Neural progenitor cell (in vitro differentiated cells): ENCODE measurements around the gene MAN2A2. TPM values are rescaled to one million over a fixed set of nuclear protein-coding genes. Genes with fewer than 3 reads are reported as not detected.

Experiments used
- DNase-seq: peaks from one replicate; pipeline ENCODE4 v3.0.0-alpha.2; 2016; ENCODE audit warnings: low spot score
- H2AFZ ChIP-seq: fragments of 200-600 bp; sonication (generic); replicated peaks from 2 replicates; pipeline ENCODE4 v1.6.1; 2016; ENCODE audit warnings: antibody characterized with exemption
- H3F3A ChIP-seq: fragments of 200-600 bp; sonication (generic); 2 replicates; pipeline ENCODE4 v1.6.1; 2016; ENCODE audit warnings: antibody characterized with exemption, low read depth
- H3K27ac ChIP-seq: fragments of 200-600 bp; sonication (generic); 2 replicates; pipeline ENCODE4 v1.5.1; 2016; ENCODE audit warnings: mild to moderate bottlenecking
- H3K27me3 ChIP-seq: fragments of 200-600 bp; sonication (generic); 2 replicates; pipeline ENCODE4 v1.6.1; 2016; ENCODE audit warnings: mild to moderate bottlenecking, moderate library complexity
- H3K36me3 ChIP-seq: fragments of 200-600 bp; sonication (generic); 2 replicates; pipeline ENCODE4 v1.5.1; 2016
- H3K4me1 ChIP-seq: fragments of 200-600 bp; sonication (generic); 2 replicates; pipeline ENCODE4 v1.6.1; 2016; ENCODE audit warnings: mixed run types
- H3K4me2 ChIP-seq: fragments of 200-600 bp; sonication (generic); 2 replicates; pipeline ENCODE4 v1.6.1; 2016
- H3K4me3 ChIP-seq: fragments of 200-600 bp; sonication (generic); 2 replicates; pipeline ENCODE4 v1.5.1; 2016
- H3K79me2 ChIP-seq: fragments of 200-600 bp; sonication (generic); 2 replicates; pipeline ENCODE4 v1.6.1; 2016; ENCODE audit warnings: low read depth
- H3K9ac ChIP-seq: fragments of 200-600 bp; sonication (generic); 2 replicates; pipeline ENCODE4 v1.6.1; 2016
- H3K9me3 ChIP-seq: fragments of 200-600 bp; sonication (generic); 2 replicates; pipeline ENCODE4 v1.5.1; 2016; ENCODE audit warnings: low read depth
- H4K20me1 ChIP-seq: fragments of 200-600 bp; sonication (generic); 2 replicates; pipeline ENCODE4 v1.6.1; 2016; ENCODE audit warnings: low read depth
- H3K27ac Mint-ChIP-seq: 3 replicates; pipeline ENCODE4 v1.8.0; 2021; ENCODE audit warnings: mixed read lengths
- H3K27me3 Mint-ChIP-seq: 2 replicates; pipeline ENCODE4 v1.8.0; 2022; ENCODE audit warnings: low read depth, mild to moderate bottlenecking, inconsistent platforms, moderate library complexity, mixed read lengths; ENCODE audit not compliant: insufficient read depth
- H3K36me3 Mint-ChIP-seq: 3 replicates; pipeline ENCODE4 v1.8.0; 2021; ENCODE audit warnings: mixed read lengths
- H3K4me1 Mint-ChIP-seq: 3 replicates; pipeline ENCODE4 v1.8.0; 2021; ENCODE audit warnings: mixed read lengths
- H3K4me3 Mint-ChIP-seq: 3 replicates; pipeline ENCODE4 v1.8.0; 2021; ENCODE audit warnings: mild to moderate bottlenecking, moderate library complexity, mixed read lengths
- H3K9me3 Mint-ChIP-seq: 3 replicates; pipeline ENCODE4 v1.8.0; 2020; ENCODE audit warnings: mixed read lengths
- CTCF ChIP-seq: fragments of 200-600 bp; sonication (generic); IDR thresholded peaks from 2 replicates; pipeline ENCODE4 v1.5.1; 2017; ENCODE audit warnings: antibody characterized with exemption, mild to moderate bottlenecking
- EZH2 ChIP-seq: fragments of 200-600 bp; sonication (generic); IDR thresholded peaks from 2 replicates; pipeline ENCODE4 v1.6.1; 2017; ENCODE audit warnings: antibody characterized with exemption, mild to moderate bottlenecking, moderate library complexity
- EZH2phosphoT487 ChIP-seq: fragments of 200-600 bp; sonication (generic); IDR thresholded peaks from 2 replicates; pipeline ENCODE4 v1.6.1; 2017; ENCODE audit warnings: antibody characterized with exemption
- total RNA-seq: library from RNA; depleted of rRNA; stranded (reverse); fragments of >200 nt; gene quantifications from 2 replicates; pipeline ENCODE4 v1.2.3, GENCODE V29; 2015; ENCODE audit warnings: low replicate concordance

MAN2A2 gene
- total RNA-seq, 1 donor from 2014 or later: 7.0 TPM

- H3K9me3 Mint-ChIP-seq: no peaks in the 10 kb centered on the region
- H4K20me1 ChIP-seq: no peaks in the 10 kb centered on the region
- peaks cover 25% of the 10 kb centered on the region for H3K36me3 Mint-ChIP-seq
- no peaks in the 10 kb centered on the region for H3K4me1 ChIP-seq
- H2AFZ ChIP-seq: no peak overlapping the region
- H3K27me3 Mint-ChIP-seq: peaks cover 10% of the 10 kb centered on the region
- no peaks in the 10 kb centered on the region for H3K36me3 ChIP-seq
- no peaks in the 10 kb centered on the region for H3K4me1 Mint-ChIP-seq
- no peak overlapping the region for H3K27ac ChIP-seq
- TF ChIP-seq EZH2phosphoT487 (no peak), EZH2 (no peak), CTCF (no peak)
- no peaks in the 10 kb centered on the region for H3K9me3 ChIP-seq
- H3K4me3 ChIP-seq: no peak overlapping the region
- H3K27me3 ChIP-seq: no peaks in the 10 kb centered on the region
- H3K79me2 ChIP-seq: no peaks in the 10 kb centered on the region
- H3K9ac ChIP-seq: no peak overlapping the region
- no peak for DNase-seq
- no peak overlapping the region for H3K4me3 Mint-ChIP-seq
- no peak overlapping the region for H3K4me2 ChIP-seq
- no peaks in the 10 kb centered on the region for H3F3A ChIP-seq
- no peak overlapping the region for H3K27ac Mint-ChIP-seq
Measured at GRCh38 chr15:90946941-90947576, 44.0 kb downstream of the MAN2A2 start.

DNA sequence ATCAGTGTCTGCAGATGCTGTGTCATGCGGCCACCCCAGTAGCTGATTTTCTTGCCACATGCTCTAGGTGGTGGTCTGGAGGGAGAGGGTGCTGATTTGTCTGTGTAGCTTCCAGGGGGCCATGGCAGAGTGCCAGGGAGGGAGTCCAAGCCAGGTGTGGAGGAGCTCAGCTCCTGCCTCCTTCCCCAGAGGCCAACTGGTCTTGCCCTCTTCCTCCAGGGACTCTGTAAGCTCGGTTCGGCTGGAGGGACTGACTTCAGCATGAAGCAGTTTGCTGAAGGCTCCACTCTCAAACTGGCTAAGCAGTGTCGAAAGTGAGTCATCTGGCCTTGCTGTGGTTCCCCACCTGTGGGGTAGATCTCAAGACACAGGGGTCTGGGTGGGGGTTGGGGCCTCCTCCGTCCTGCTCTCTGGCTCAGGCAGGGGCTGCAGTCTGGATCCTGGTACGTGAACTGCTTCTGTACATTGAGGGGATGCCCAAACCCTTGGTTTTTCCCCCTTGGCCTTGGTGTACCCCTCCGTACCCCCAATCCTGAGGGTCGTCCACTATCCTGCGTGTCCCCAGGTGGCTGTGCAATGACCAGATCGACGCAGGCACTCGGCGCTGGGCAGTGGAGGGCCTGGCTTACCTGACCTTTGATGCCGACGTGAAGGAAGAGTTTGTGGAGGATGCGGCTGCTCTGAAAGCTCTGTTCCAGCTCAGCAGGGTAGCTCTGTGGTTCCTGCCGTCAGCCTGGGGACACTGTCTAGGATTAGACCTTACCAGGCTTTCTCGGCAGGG lies 44.7 kb downstream of the MAN2A2 start:
- Histone ChIP-seq H3K4me3 (no peak overlapping the region), H3K27me3 (no peaks in the 10 kb centered on the region), H3K27ac (no peak overlapping the region), H3K4me1 (no peaks in the 10 kb centered on the region), H2AFZ (no peak overlapping the region), H3F3A (no peaks in the 10 kb centered on the region), H3K4me2 (no peak overlapping the region), H3K79me2 (no peaks in the 10 kb centered on the region), H3K9me3 (no peaks in the 10 kb centered on the region), H3K9ac (no peak overlapping the region), H3K36me3 (no peaks in the 10 kb centered on the region), H4K20me1 (no peaks in the 10 kb centered on the region)
- H3K4me3 Mint-ChIP-seq: no peak overlapping the region
- H3K36me3 Mint-ChIP-seq: peaks cover 30% of the 10 kb centered on the region
- TF ChIP-seq EZH2phosphoT487: no peak
- no peak for TF ChIP-seq CTCF
- TF ChIP-seq EZH2: no peak
- DNase-seq: no peak
- peaks cover 12% of the 10 kb centered on the region for H3K27me3 Mint-ChIP-seq
- H3K27ac Mint-ChIP-seq: no peak overlapping the region
- no peaks in the 10 kb centered on the region for H3K4me1 Mint-ChIP-seq
- H3K9me3 Mint-ChIP-seq: no peaks in the 10 kb centered on the region

DNA sequence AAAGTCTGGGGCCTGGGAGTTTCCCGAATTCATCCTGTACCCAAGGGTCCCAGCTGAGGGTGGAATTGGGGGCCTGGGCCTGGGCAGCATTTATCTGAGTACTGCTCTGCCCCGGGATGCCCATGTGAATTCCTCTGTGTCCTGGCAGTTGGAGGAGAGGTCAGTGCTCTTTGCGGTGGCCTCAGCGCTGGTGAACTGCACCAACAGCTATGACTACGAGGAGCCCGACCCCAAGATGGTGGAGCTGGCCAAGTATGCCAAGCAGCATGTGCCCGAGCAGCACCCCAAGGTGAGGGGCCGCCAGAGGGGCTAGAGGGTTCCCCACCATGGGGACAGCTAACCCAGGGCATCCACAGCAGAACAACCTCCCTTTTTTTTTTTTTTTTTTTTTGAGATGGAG lies 45.4 kb downstream of the MAN2A2 start:
- no peaks in the 10 kb centered on the region for H3K4me1 ChIP-seq
- no peak overlapping the region for H2AFZ ChIP-seq
- Mint-ChIP-seq H3K9me3 (no peaks in the 10 kb centered on the region), H3K36me3 (peaks cover 32% of the 10 kb centered on the region), H3K27me3 (peaks cover 10% of the 10 kb centered on the region), H3K27ac (no peak overlapping the region), H3K4me1 (no peaks in the 10 kb centered on the region), H3K4me3 (no peak overlapping the region)
- no peaks in the 10 kb centered on the region for H4K20me1 ChIP-seq
- no peak overlapping the region for H3K27ac ChIP-seq
- no peaks in the 10 kb centered on the region for H3K9me3 ChIP-seq
- DNase-seq: no peak
- H3F3A ChIP-seq: peaks cover 4% of the 10 kb centered on the region
- no peak overlapping the region for H3K4me3 ChIP-seq
- H3K4me2 ChIP-seq: no peak overlapping the region
- H3K27me3 ChIP-seq: no peaks in the 10 kb centered on the region
- H3K36me3 ChIP-seq: no peaks in the 10 kb centered on the region
- no peaks in the 10 kb centered on the region for H3K79me2 ChIP-seq
- H3K9ac ChIP-seq: no peak overlapping the region
- TF ChIP-seq EZH2phosphoT487: no peak
- TF ChIP-seq CTCF: no peak
- TF ChIP-seq EZH2: no peak
